ENCODE data around the gene ARMC2.

DNA sequence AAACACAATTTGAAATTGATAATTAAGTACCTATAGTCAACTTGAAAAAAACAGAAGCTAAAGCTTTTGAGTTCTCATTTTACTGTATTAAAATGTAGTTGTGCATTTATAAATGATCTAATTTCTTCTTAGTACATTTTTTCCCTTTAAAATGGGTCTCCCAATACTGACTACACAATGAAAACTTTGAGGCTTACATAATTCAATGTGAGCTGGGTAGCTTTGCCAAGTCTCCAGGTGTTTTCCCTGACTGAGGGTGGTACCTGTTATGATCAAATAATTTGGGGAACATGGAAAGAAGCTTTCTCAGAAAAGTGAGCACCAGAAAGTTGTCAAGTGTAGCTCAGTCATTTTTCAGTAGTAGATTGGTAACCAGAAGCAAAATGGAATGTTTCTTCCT is 74.3 kb downstream of the ARMC2 start:
- TF ChIP-seq MYC (IDR thresholded peaks at IDR 0.05; ENCODE audit: low read depth, low read length), result no peak
- no peak for TF ChIP-seq CTCF (IDR thresholded peaks at IDR 0.05; ENCODE audit: low read depth, low read length)
